Prostate gland (tissue), 2 donors: ENCODE data around the gene GNLY. TPM values are rescaled to one million over a fixed set of nuclear protein-coding genes. Genes with fewer than 3 reads are reported as not detected.
"Not testable (repeated sequence)": the region's sequence is repeated elsewhere in the genome, so short reads cannot be mapped to it uniquely, and the experiment has no call there.

ENCODE experiments used
- DNase-seq: peaks from one replicate; pipeline ENCODE4 v3.0.0-alpha.2; 2019; ENCODE audit warnings: low spot score
- H3K27ac ChIP-seq, 2 donors: fragments of 200-600 bp; sonication (generic); 2 replicates each; pipeline ENCODE4 v1.5.1; 2017 to 2019
- H3K27me3 ChIP-seq: fragments of 200-600 bp; sonication (generic); replicated peaks from 2 replicates; pipeline ENCODE4 v1.5.1; 2019; ENCODE audit not compliant: insufficient read depth
- H3K36me3 ChIP-seq, 2 donors: fragments of 200-600 bp; sonication (generic); 1 replicate in 1 of 2; 2 replicates in 1 of 2; pipeline versions ENCODE4 v1.5.1 to v1.8.1; 2017 to 2019
- H3K4me1 ChIP-seq: fragments of 200-600 bp; sonication (generic); replicated peaks from 2 replicates; pipeline ENCODE4 v1.5.1; 2019
- H3K4me3 ChIP-seq, 2 donors: fragments of 200-600 bp; sonication (generic); 2 replicates each; pipeline ENCODE4 v1.5.1; 2017 to 2019
- H3K9me3 ChIP-seq: fragments of 200-600 bp; sonication (generic); 2 replicates; pipeline ENCODE4 v1.5.1; 2017
- CTCF ChIP-seq, 4 experiments: fragments of 200-600 bp in 2 of 4; fragments of 450-650 bp in 2 of 4; sonication (generic) in 2 of 4; IDR thresholded peaks; 1 replicate in 3 of 4; 2 replicates in 1 of 4; pipeline ENCODE4 v1.5.1; 2016 to 2019; ENCODE audit warnings: antibody characterized with exemption in 4 of 4, mild to moderate bottlenecking in 2 of 4, moderate library complexity in 2 of 4
- POLR2A ChIP-seq: fragments of 450-650 bp; IDR thresholded peaks from one replicate; pipeline ENCODE4 v1.6.1; 2016; ENCODE audit warnings: antibody characterized with exemption, mild to moderate bottlenecking
- POLR2AphosphoS5 ChIP-seq: sonication (generic); formaldehyde crosslinking; IDR thresholded peaks from one replicate; pipeline ENCODE4 v1.6.1; 2017; ENCODE audit warnings: antibody characterized with exemption
- WGBS: methylation state at CpG from one replicate; pipeline ENCODE4 v1.1.5; 2018; 5-methylcytosine and 5-hydroxymethylcytosine counted together
- intact Hi-C: fragments of 100-400 bp; cut with DNase I; formaldehyde crosslinking; loops from one replicate; pipeline ENCODE4 v1.14.2; 2022
- total RNA-seq, 2 donors: library from RNA; depleted of rRNA; stranded (reverse); fragments of >200 nt; gene quantifications; one replicate each; pipeline ENCODE4 v1.1.0, GENCODE V29; 2016

Gene GNLY
- total RNA-seq, 2 donors from 2014 or later: 0.36 to 0.68 TPM

DNA sequence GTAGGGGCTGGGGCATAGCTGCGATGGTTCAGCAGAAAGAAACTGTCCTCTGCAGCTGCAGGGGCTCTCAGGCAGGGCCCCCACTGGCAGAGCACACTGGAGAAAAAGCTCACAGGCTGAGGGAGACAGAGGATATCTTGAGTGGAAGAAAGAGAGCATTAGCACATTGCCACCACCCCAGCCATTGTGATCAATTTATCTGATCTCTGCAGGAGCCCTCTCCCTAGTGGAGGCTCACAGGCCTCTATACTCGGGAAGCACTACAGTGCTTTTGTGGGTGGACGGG lies 25.4 kb upstream of the GNLY start:
- no peak overlapping the region for H3K4me3 ChIP-seq
- H3K9me3 ChIP-seq: no peaks in the 10 kb centered on the region
- H3K27me3 ChIP-seq: no peaks in the 10 kb centered on the region
- 82% methylated on average over 3 of the region's 3 CpGs for WGBS
- TF ChIP-seq CTCF (IDR thresholded peaks at IDR 0.05) (no peak), POLR2A (no peak), POLR2AphosphoS5 (no peak)
- no peaks in the 10 kb centered on the region for H3K36me3 ChIP-seq
- H3K27ac ChIP-seq: no peak overlapping the region
- no peaks in the 10 kb centered on the region for H3K4me1 ChIP-seq
- intact Hi-C loops: no loop called here
- no peak for DNase-seq

DNA sequence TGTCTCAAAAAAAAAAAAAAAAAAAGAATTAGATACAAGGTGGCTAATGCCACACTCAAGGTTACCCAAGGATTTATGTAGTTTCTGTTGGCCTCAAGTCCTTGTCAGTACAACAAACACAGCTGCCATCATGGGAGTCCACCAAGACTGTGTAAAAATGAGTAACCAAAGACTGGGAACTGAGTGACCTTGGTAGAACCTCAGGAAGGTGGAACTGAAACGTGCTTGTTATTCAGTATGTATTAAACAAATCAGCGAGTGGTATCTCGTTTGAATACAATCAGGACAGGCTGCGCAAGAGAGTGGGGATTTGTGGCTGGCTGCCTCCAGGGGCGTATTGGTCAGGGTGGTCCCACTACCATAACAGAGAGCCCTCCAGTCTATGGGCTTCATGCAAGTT lies 24.6 kb upstream of the GNLY start:
- DNase-seq: no peak

GRCh38 chr2:85670416-85670815 lies 23.7 kb upstream of the GNLY start:
- 88% methylated on average over 13 of the region's 13 CpGs for WGBS
- intact Hi-C loops, H3K9me3 ChIP-seq, H3K36me3 ChIP-seq, H3K27me3 ChIP-seq, H3K4me3 ChIP-seq, H3K4me1 ChIP-seq, H3K27ac ChIP-seq, DNase-seq: not testable (repeated sequence)

More for the DNA sequence above, 24.6 kb upstream of the GNLY start:
- Histone ChIP-seq H3K9me3 (no peaks in the 10 kb centered on the region), H3K27me3 (no peaks in the 10 kb centered on the region), H3K36me3 (no peaks in the 10 kb centered on the region), H3K4me1 (no peaks in the 10 kb centered on the region), H3K4me3 (no peak overlapping the region), H3K27ac (no peak overlapping the region)
- WGBS: 77% methylated on average over 5 of the region's 5 CpGs
- TF ChIP-seq POLR2A: no peak
- no peak for TF ChIP-seq CTCF (IDR thresholded peaks at IDR 0.05)
- TF ChIP-seq POLR2AphosphoS5: no peak
- intact Hi-C loops: no loop called here

DNA sequence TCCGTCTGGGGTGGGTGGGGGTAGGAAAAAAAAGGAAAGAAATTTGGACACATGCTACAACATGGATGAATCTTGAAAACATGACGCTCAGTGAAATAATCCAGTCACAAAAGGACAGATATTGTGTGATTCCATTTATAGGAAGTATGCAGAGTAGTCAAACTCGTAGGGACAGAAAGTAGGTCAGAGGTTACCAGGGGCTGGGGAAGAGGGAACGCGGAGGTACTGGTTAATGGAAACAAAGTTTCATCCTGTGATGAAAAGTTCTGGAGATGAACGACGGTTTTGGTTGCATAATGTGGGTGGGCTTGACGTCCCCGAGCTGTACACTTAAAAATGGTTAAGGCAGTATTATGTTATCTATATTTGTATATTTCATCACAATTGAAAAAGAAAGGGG lies 21.7 kb upstream of the GNLY start:
- Histone ChIP-seq H3K27me3 (no peaks in the 10 kb centered on the region), H3K4me1 (no peaks in the 10 kb centered on the region), H3K4me3 (no peak overlapping the region), H3K27ac (no peak overlapping the region), H3K9me3 (no peaks in the 10 kb centered on the region), H3K36me3 (no peaks in the 10 kb centered on the region)
- no peak for DNase-seq
- WGBS: 71% methylated on average over 9 of the region's 9 CpGs
- intact Hi-C loops: no loop called here
- TF ChIP-seq POLR2A (no peak), CTCF (IDR thresholded peaks at IDR 0.05) (no peak), POLR2AphosphoS5 (no peak)

- H3K4me3 ChIP-seq: no peak overlapping the region
- H3K27me3 ChIP-seq: no peaks in the 10 kb centered on the region
- H3K4me1 ChIP-seq: no peaks in the 10 kb centered on the region
- WGBS: 73% methylated on average over 11 of the region's 11 CpGs
- H3K9me3 ChIP-seq: no peaks in the 10 kb centered on the region
- TF ChIP-seq POLR2A: no peak
- TF ChIP-seq POLR2AphosphoS5: no peak
- TF ChIP-seq CTCF (IDR thresholded peaks at IDR 0.05): no peak
- no peak for DNase-seq
- H3K36me3 ChIP-seq: no peaks in the 10 kb centered on the region
- intact Hi-C loops: no loop called here
- H3K27ac ChIP-seq: no peak overlapping the region
Observed at GRCh38 chr2:85673716-85674375, 20.3 kb upstream of the GNLY start.
